AG04449 (cell line): ENCODE data around the gene DGKI.

Experiments used
- CTCF ChIA-PET: fragments of 350-600 bp; formaldehyde crosslinking; extraction: SDS; loops from one replicate; lab custom pipeline; 2021; ENCODE audit warnings: antibody characterized with exemption; lab: Yijun Ruan, JAX
- POLR2A ChIA-PET: fragments of 400-600, 350-600 bp; formaldehyde crosslinking; extraction: SDS; loops from one replicate; lab custom pipeline; 2020; ENCODE audit warnings: antibody characterized with exemption, inconsistent platforms; lab: Yijun Ruan, JAX
- DNase-seq: peaks from one replicate; pipeline ENCODE4 v3.0.0-alpha.2; 2010; ENCODE audit warnings: low read depth, low spot score
- H3K4me3 ChIP-seq: 2 replicates; pipeline ENCODE4 v1.5.1; 2011; ENCODE audit warnings: low read depth, mild to moderate bottlenecking, control low read depth, low read length
- TF ChIP-seq, protein P1 (sequence below): IDR thresholded peaks from one replicate; pipeline ENCODE4 v1.5.1; 2011; ENCODE audit warnings: mild to moderate bottlenecking, moderate library complexity, low read length, control low read depth, inconsistent platforms; ENCODE audit not compliant: insufficient read depth; ENCODE audit errors: missing control alignments

The DGKI gene

GRCh38 chr7:137445268-137445667 lies 401.5 kb downstream of the DGKI start:
- TF ChIP-seq, protein P1, sequence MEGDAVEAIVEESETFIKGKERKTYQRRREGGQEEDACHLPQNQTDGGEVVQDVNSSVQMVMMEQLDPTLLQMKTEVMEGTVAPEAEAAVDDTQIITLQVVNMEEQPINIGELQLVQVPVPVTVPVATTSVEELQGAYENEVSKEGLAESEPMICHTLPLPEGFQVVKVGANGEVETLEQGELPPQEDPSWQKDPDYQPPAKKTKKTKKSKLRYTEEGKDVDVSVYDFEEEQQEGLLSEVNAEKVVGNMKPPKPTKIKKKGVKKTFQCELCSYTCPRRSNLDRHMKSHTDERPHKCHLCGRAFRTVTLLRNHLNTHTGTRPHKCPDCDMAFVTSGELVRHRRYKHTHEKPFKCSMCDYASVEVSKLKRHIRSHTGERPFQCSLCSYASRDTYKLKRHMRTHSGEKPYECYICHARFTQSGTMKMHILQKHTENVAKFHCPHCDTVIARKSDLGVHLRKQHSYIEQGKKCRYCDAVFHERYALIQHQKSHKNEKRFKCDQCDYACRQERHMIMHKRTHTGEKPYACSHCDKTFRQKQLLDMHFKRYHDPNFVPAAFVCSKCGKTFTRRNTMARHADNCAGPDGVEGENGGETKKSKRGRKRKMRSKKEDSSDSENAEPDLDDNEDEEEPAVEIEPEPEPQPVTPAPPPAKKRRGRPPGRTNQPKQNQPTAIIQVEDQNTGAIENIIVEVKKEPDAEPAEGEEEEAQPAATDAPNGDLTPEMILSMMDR: no peak
- no peak for DNase-seq
- POLR2A ChIA-PET: no interaction called here
- H3K4me3 ChIP-seq: no peak overlapping the region
- CTCF ChIA-PET: interaction anchor here (1.2 to 2.1 kb wide), 3 partner anchors 9 to 280 kb away, joined by 3 to 14 read pairs (median 11); no protein-coding TSS in a partner anchor

GRCh38 chr7:137443616-137444015 lies 403.2 kb downstream of the DGKI start:
- CTCF ChIA-PET: interaction anchor here (0.7 to 1.7 kb wide), 3 partner anchors 9 to 11 kb away, joined by 3 to 11 read pairs (median 3); no protein-coding TSS in a partner anchor
- no peak for DNase-seq

GRCh38 chr7:137441451-137441850 lies 405.3 kb downstream of the DGKI start:
- no peak overlapping the region for H3K4me3 ChIP-seq
- POLR2A ChIA-PET: no interaction called here
- TF ChIP-seq, protein P1: no peak
- no peak for DNase-seq
- CTCF ChIA-PET: interaction anchor here (1.2 kb wide), 1 partner anchor 12 kb away, joined by 3 read pairs; no protein-coding TSS in a partner anchor

More at GRCh38 chr7:137443616-137444015, 403.2 kb downstream of the DGKI start:
- POLR2A ChIA-PET: no interaction called here
- TF ChIP-seq, protein P1: no peak
- no peak overlapping the region for H3K4me3 ChIP-seq

- no peak for DNase-seq
- POLR2A ChIA-PET: no interaction called here
- no peak overlapping the region for H3K4me3 ChIP-seq
- TF ChIP-seq, protein P1: no peak
- CTCF ChIA-PET: interaction anchor here (1.1 to 1.4 kb wide), 2 partner anchors 9 kb away, joined by 3 to 4 read pairs; no protein-coding TSS in a partner anchor
These were observed 406.6 kb downstream of the DGKI start for GRCh38 chr7:137439829-137440825.

GRCh38 chr7:137434946-137435345 lies 411.8 kb downstream of the DGKI start:
- no peak overlapping the region for H3K4me3 ChIP-seq
- TF ChIP-seq, protein P1: no peak
- POLR2A ChIA-PET: no interaction called here
- CTCF ChIA-PET: no interaction called here
- no peak for DNase-seq

- ChIA-PET POLR2A (no interaction called here), CTCF (interaction anchor here (0.6 kb wide), 1 partner anchor 331 kb away, joined by 3 read pairs; no protein-coding TSS in a partner anchor)
- TF ChIP-seq, protein P1: no peak
- no peak overlapping the region for H3K4me3 ChIP-seq
- no peak for DNase-seq
These were observed 412.2 kb downstream of the DGKI start for GRCh38 chr7:137434530-137434929.
